ENCODE data around the gene TBCK.
"Not testable (repeated sequence)": the region's sequence is repeated elsewhere in the genome, so short reads cannot be mapped to it uniquely, and the experiment has no call there.

The TBCK gene

DNA sequence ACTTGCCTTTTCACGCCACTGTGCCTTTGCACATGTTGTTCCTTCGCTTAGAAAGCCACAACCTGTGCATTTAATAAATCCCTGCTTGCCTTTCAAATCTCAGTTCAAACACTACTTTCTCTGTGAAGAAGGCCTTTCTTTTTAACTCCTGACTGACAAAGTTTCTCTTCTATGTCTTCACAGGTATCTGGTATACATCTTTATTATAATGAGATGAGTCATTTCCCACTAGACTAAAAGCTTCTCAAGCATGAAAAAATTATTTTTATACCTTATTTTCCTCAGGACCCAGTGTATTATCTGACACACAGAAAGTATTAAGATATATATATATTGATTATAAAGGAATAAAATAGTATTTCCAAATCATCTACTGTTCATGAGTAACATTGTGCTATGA is 189.9 kb downstream of the TBCK start:
- in situ Hi-C loops (cut with MboI; ENCODE audit: low sequenced_read_pairs) = no loop called here

DNA sequence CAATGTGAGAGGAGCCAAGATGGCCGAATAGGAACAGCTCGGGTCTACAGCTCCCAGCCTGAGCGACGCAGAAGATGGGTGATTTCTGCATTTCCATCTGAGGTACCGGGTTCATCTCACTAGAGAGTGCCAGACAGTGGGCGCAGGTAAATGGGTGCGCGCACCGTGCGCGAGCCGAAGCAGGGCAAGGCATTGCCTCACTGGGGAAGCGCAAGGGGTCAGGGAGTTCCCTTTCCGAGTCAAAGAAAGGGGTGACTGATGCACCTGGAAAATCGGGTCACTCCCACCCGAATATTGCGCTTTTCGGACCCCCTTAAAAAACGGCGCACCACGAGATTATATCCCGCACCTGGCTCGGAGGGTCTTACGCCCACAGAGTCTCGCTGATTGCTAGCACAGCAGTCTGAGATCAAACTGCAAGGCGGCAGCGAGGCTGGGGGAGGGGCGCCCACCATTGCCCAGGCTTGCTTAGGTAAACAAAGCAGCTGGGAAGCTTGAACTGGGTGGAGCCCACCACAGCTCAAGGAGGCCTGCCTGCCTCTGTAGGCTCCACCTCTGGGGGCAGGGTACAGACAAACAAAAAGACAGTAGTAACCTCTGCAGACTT is 196.0 kb downstream of the TBCK start:
- in situ Hi-C loops (cut with MboI; ENCODE audit: low sequenced_read_pairs) = not testable (repeated sequence)

- in situ Hi-C loops (cut with MboI; ENCODE audit: low sequenced_read_pairs) = no loop called here
Measured at GRCh38 chr4:106116025-106116424, 200.0 kb downstream of the TBCK start.

- in situ Hi-C loops (cut with MboI; ENCODE audit: low sequenced_read_pairs) = no loop called here
Measured at GRCh38 chr4:106114270-106114669, 201.7 kb downstream of the TBCK start.

- in situ Hi-C loops (cut with MboI; ENCODE audit: low sequenced_read_pairs) = not testable (repeated sequence)
Measured at GRCh38 chr4:106111778-106112469, 204.1 kb downstream of the TBCK start.

GRCh38 chr4:106109929-106110328 is 206.1 kb downstream of the TBCK start:
- in situ Hi-C loops (cut with MboI; ENCODE audit: low sequenced_read_pairs) = no loop called here

DNA sequence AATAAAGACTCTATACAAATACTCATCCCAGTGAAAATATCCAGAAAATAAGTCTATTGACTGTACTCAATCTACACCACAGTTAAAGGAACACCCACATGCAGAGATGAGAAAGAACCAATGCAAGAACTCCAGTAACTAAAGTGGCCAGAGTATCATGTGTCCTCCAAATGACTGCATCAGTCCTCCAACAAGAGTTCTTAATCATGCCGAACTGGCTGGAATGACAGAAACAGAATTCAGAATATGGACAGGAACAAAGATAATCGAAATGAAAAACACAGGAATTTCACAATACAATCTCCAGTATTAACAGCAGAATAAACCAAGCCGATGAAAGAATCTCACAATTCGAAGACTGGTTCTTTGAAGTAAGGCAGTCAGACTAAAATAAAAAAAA is 210.3 kb downstream of the TBCK start:
- in situ Hi-C loops (cut with MboI; ENCODE audit: low sequenced_read_pairs) = no loop called here

DNA sequence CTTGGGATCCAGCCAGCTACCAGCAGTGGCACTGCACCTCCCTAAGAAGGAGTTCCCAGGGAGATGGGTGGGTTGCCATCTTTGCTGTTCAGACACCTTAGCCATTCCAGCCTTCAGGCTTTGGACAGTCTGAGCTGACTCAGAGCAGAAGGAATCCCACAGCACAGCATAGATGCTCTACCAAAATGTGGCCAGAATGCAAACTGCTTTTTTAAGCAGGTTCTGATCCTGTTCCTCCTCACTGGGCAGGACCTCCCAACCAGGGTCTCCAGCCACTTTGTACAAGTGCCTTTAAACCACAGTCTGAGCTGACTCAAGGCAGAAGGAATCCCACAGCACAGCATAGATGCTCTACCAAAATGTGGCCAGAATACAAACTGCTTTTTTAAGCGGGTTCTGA is 211.7 kb downstream of the TBCK start:
- in situ Hi-C loops (cut with MboI; ENCODE audit: low sequenced_read_pairs) = no loop called here

DNA sequence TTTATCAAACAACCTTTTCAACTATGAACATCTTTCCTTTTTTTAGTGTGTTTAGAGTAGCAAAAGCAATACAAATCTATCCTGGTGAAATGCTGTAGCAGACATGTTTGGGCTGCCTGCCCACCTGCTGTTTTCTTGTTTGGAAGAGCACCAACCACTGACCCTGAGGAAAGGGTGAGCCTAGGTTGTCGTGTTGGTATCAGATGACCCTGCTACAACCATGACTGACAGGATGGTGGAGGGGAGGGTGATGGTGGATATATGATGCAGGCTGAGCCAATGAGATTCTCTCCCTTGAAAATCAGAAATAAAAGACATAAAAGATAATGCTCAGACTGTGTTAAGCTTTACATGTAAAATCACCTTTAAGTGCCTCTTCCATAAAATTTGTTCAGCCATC is 219.6 kb downstream of the TBCK start:
- in situ Hi-C loops (cut with MboI; ENCODE audit: low sequenced_read_pairs) = no loop called here

GRCh38 chr4:106095408-106095807 is 220.6 kb downstream of the TBCK start:
- in situ Hi-C loops (cut with MboI; ENCODE audit: low sequenced_read_pairs) = no loop called here

- in situ Hi-C loops (cut with MboI; ENCODE audit: low sequenced_read_pairs) = no loop called here
Measured at GRCh38 chr4:106092361-106093040, 223.5 kb downstream of the TBCK start.

- in situ Hi-C loops (cut with MboI; ENCODE audit: low sequenced_read_pairs) = no loop called here
Measured at GRCh38 chr4:106090826-106091225, 225.2 kb downstream of the TBCK start.

DNA sequence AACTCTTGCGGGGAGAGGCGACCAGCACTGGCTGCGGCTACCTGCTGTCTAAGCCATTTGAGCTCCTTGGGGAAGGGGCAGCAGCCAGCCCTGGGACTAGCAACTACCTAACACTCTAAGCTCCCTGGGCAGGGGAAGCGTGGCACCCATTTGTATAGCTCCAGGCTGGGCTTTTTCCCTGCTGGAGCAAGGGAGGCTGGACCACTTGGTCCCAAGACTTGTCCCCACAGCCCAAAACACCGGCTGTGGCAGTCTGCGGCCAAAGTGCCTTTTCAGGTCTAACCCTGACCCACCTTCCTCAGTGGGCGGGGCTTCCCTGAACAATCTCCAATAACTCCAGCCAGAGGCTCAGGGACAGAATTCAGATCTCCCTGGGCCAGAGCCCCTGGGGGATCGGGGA is 232.9 kb downstream of the TBCK start:
- in situ Hi-C loops (cut with MboI; ENCODE audit: low sequenced_read_pairs) = no loop called here

- in situ Hi-C loops (cut with MboI; ENCODE audit: low sequenced_read_pairs) = no loop called here
Measured at GRCh38 chr4:106080376-106080775, 235.6 kb downstream of the TBCK start.

DNA sequence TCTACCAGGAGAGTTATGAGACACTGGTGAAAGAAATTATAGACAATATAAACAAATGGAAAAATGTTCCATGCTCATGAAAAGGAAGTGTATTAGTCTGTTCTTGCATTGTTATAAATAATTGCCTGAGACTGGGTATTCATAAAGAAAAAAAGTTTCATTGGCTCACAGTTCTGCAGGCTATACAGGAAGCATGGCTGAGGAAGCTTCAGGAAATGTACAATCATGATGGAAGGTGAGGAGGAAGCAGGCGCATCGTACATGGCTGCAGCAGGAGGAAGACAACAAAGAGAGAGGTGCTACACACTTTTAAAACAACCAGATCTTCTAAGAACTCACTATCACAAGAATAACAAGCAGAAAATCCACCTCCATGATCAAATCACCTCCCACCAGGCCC is 236.4 kb downstream of the TBCK start:
- in situ Hi-C loops (cut with MboI; ENCODE audit: low sequenced_read_pairs) = no loop called here

GRCh38 chr4:106065018-106065417 is 251.0 kb downstream of the TBCK start:
- in situ Hi-C loops (cut with MboI; ENCODE audit: low sequenced_read_pairs) = no loop called here

DNA sequence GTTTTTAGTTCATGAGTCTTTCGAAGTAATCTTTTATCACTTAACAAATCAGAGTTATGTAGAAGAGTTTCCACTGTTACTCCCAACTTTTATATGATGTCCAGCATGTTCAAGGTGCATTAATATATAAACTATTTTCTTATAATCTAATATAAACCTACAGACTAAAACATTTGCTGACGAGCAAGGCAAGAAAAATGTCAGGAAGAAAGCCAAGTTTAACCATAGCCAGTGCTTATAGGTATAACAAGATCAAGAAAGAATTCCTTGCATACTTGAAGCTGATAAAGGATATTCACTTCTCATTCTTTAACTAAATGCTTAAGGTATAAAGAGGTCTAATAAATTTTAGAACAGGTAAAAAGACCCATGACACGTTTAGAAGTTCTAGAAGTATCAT is 253.0 kb downstream of the TBCK start:
- in situ Hi-C loops (cut with MboI; ENCODE audit: low sequenced_read_pairs) = no loop called here

GRCh38 chr4:106062452-106062875 is 253.5 kb downstream of the TBCK start:
- in situ Hi-C loops (cut with MboI; ENCODE audit: low sequenced_read_pairs) = no loop called here

DNA sequence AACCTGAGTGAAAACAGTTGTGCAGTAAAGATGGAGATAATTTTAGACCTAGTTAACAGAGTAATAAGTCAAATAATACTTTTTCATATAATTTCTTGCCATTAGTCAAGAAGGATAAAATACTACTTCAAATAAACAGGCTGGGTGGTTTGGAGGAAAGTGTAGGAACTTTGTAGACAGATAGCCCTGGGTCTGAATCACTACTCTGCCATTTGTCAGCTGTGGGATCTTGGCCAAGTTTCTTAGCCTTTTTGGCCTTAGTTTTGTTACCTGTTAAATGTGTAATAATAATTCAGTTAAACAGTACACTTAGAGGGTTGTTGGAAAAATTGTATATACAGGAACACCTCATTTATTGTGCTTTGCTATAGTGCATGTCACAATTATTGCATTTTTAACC is 257.1 kb downstream of the TBCK start:
- in situ Hi-C loops (cut with MboI; ENCODE audit: low sequenced_read_pairs) = no loop called here

GRCh38 chr4:106056914-106057313 is 259.1 kb downstream of the TBCK start:
- in situ Hi-C loops (cut with MboI; ENCODE audit: low sequenced_read_pairs) = no loop called here

DNA sequence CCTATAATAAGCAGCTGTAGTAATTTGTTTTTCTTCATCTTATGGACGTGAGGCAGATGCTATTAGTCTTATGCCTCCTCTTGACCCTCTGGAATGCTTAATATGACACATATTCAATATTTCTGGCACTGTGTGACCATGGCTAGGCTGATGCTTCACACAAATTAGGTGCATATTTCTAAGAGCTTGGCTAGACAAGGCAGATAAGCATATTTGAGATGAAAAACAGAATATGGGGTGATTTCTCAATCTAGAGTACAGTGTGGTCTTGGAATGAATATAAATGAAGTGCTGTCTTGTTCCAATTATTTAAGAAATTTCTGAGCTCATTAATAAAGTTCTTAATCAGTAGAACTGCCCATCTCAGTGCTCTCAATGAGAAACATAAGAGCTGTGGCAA is 264.5 kb downstream of the TBCK start:
- in situ Hi-C loops (cut with MboI; ENCODE audit: low sequenced_read_pairs) = no loop called here

- in situ Hi-C loops (cut with MboI; ENCODE audit: low sequenced_read_pairs) = no loop called here
Measured at GRCh38 chr4:106049490-106049889, 266.5 kb downstream of the TBCK start.

Measured in hTERT RPE-1 (cell line).